Nephron (organoid): ENCODE data around the gene ITGB7.
A peak's percentile ranks its signal among the peaks of the same experiment; 100 is the strongest.

ENCODE experiments used
- H3K27ac Mint-ChIP-seq, 3 experiments: 2 replicates each; pipeline ENCODE4 v1.8.0; 2020; ENCODE audit warnings: mixed read lengths in 3 of 3, mild to moderate bottlenecking in 2 of 3, moderate library complexity in 1 of 3
- H3K27me3 Mint-ChIP-seq: 2 replicates; pipeline ENCODE4 v1.8.0; 2021; ENCODE audit warnings: low read depth, mild to moderate bottlenecking, moderate library complexity, mixed read lengths
- H3K36me3 Mint-ChIP-seq: 2 replicates; pipeline ENCODE4 v1.8.0; 2020; ENCODE audit warnings: low read depth, mixed read lengths
- H3K4me1 Mint-ChIP-seq: 2 replicates; pipeline ENCODE4 v1.8.0; 2020; ENCODE audit warnings: mixed read lengths
- H3K4me3 Mint-ChIP-seq, 3 experiments: 2 replicates each; pipeline ENCODE4 v1.8.0; 2020; ENCODE audit warnings: mild to moderate bottlenecking in 3 of 3, mixed read lengths in 3 of 3, moderate library complexity in 2 of 3
- H3K9me3 Mint-ChIP-seq: 2 replicates; pipeline ENCODE4 v1.8.0; 2020; ENCODE audit warnings: mixed read lengths
- CTCF ChIP-seq, 3 experiments: fragments of 200-600 bp; sonication (generic); IDR thresholded peaks; one replicate each; pipeline ENCODE4 v1.5.0; 2021; ENCODE audit warnings: antibody characterized with exemption in 3 of 3; ENCODE audit not compliant: unreplicated experiment in 3 of 3

The ITGB7 gene

GRCh38 chr12:53217051-53217930, 10.2 kb upstream of the ITGB7 start:
- Mint-ChIP-seq H3K27ac (peak overlapping the region; percentile 85 to 92 (median 87)), H3K27me3 (peaks cover 9% of the 10 kb centered on the region), H3K9me3 (no peaks in the 10 kb centered on the region), H3K4me1 (peaks cover 40% of the 10 kb centered on the region), H3K36me3 (peaks cover 17% of the 10 kb centered on the region), H3K4me3 (peak overlapping the region; percentile 87 to 97 (median 91))
- TF ChIP-seq CTCF (IDR thresholded peaks at IDR 0.05; ENCODE audit: unreplicated experiment in 3 of 3): no peak

- H3K9me3 Mint-ChIP-seq: no peaks in the 10 kb centered on the region
- H3K36me3 Mint-ChIP-seq: peaks cover 24% of the 10 kb centered on the region
These were observed 8.4 kb upstream of the ITGB7 start for GRCh38 chr12:53215497-53215896.

GRCh38 chr12:53214687-53215455, 7.8 kb upstream of the ITGB7 start:
- Mint-ChIP-seq H3K9me3 (no peaks in the 10 kb centered on the region), H3K27me3 (peaks cover 9% of the 10 kb centered on the region), H3K36me3 (peaks cover 24% of the 10 kb centered on the region), H3K27ac (no peak overlapping the region), H3K4me3 (peak overlapping the region in 1 of 3 experiments; percentile 35), H3K4me1 (peaks cover 35% of the 10 kb centered on the region)
- TF ChIP-seq CTCF (IDR thresholded peaks at IDR 0.05; ENCODE audit: unreplicated experiment in 3 of 3): no peak

More at GRCh38 chr12:53215497-53215896, 8.4 kb upstream of the ITGB7 start:
- Mint-ChIP-seq H3K4me3 (peak overlapping the region in 1 of 3 experiments; percentile 4), H3K27ac (peak overlapping the region in 2 of 3 experiments; percentile 11 to 50), H3K4me1 (peaks cover 35% of the 10 kb centered on the region), H3K27me3 (peaks cover 9% of the 10 kb centered on the region)
- TF ChIP-seq CTCF (IDR thresholded peaks at IDR 0.05; ENCODE audit: unreplicated experiment in 3 of 3): no peak

- Mint-ChIP-seq H3K27ac (no peak overlapping the region), H3K4me1 (peaks cover 28% of the 10 kb centered on the region), H3K36me3 (peaks cover 24% of the 10 kb centered on the region), H3K4me3 (no peak overlapping the region), H3K9me3 (no peaks in the 10 kb centered on the region), H3K27me3 (peaks cover 4% of the 10 kb centered on the region)
- no peak for TF ChIP-seq CTCF (IDR thresholded peaks at IDR 0.05; ENCODE audit: unreplicated experiment in 3 of 3)
These were observed 7.2 kb upstream of the ITGB7 start for GRCh38 chr12:53214221-53214620.

GRCh38 chr12:53213348-53213747, 6.3 kb upstream of the ITGB7 start:
- peak overlapping the region in 1 of 3 experiments; percentile 8 for H3K27ac Mint-ChIP-seq
- peaks cover 25% of the 10 kb centered on the region for H3K4me1 Mint-ChIP-seq
- H3K27me3 Mint-ChIP-seq: no peaks in the 10 kb centered on the region
- peak overlapping the region in 1 of 3 experiments; percentile 7 for H3K4me3 Mint-ChIP-seq
- peak; percentile 86 to 92 (median 92) for TF ChIP-seq CTCF (IDR thresholded peaks at IDR 0.05; ENCODE audit: unreplicated experiment in 3 of 3)
- H3K36me3 Mint-ChIP-seq: peaks cover 27% of the 10 kb centered on the region
- no peaks in the 10 kb centered on the region for H3K9me3 Mint-ChIP-seq
